Stimulated activated naive CD8-positive, alpha-beta T cell treated with anti-CD3 and anti-CD28 coated beads, Interleukin-15, Interleukin-2, amounts not matched to agents 100 ng/mL and 50 ng/mL, for 24 hours (primary cell): ENCODE measurements around the gene GMEB2.
A peak's percentile ranks its signal among the peaks of the same experiment; 100 is the strongest.
"Not testable (repeated sequence)": the region's sequence is repeated elsewhere in the genome, so short reads cannot be mapped to it uniquely, and the experiment has no call there.

Experiments
- H3K27ac Mint-ChIP-seq: one replicate; pipeline ENCODE4 v1.8.0; 2021; ENCODE audit warnings: mild to moderate bottlenecking, mixed read lengths
- H3K27me3 Mint-ChIP-seq: one replicate; pipeline ENCODE4 v1.8.0; 2021; ENCODE audit warnings: mixed read lengths
- H3K36me3 Mint-ChIP-seq: one replicate; pipeline ENCODE4 v1.8.0; 2021; ENCODE audit warnings: low read depth, mixed read lengths
- H3K4me1 Mint-ChIP-seq: one replicate; pipeline ENCODE4 v1.8.0; 2021; ENCODE audit warnings: low read depth, mixed read lengths
- H3K4me3 Mint-ChIP-seq: one replicate; pipeline ENCODE4 v1.8.0; 2021; ENCODE audit warnings: mild to moderate bottlenecking, mixed read lengths
- H3K9me3 Mint-ChIP-seq: one replicate; pipeline ENCODE4 v1.8.0; 2021; ENCODE audit warnings: mixed read lengths

GMEB2 gene

GRCh38 chr20:63661108-63661507 lies 34.2 kb upstream of the GMEB2 start:
- no peaks in the 10 kb centered on the region for H3K9me3 Mint-ChIP-seq
- no peak overlapping the region for H3K27ac Mint-ChIP-seq
- H3K36me3 Mint-ChIP-seq: peaks cover 17% of the 10 kb centered on the region
- no peaks in the 10 kb centered on the region for H3K27me3 Mint-ChIP-seq
- H3K4me1 Mint-ChIP-seq: peaks cover 31% of the 10 kb centered on the region
- H3K4me3 Mint-ChIP-seq: no peak overlapping the region

GRCh38 chr20:63660622-63661021 lies 33.7 kb upstream of the GMEB2 start:
- H3K27me3 Mint-ChIP-seq: no peaks in the 10 kb centered on the region
- H3K4me3 Mint-ChIP-seq: no peak overlapping the region
- no peaks in the 10 kb centered on the region for H3K9me3 Mint-ChIP-seq
- H3K27ac Mint-ChIP-seq: no peak overlapping the region
- peaks cover 13% of the 10 kb centered on the region for H3K36me3 Mint-ChIP-seq
- peaks cover 31% of the 10 kb centered on the region for H3K4me1 Mint-ChIP-seq

GRCh38 chr20:63660174-63660573 lies 33.3 kb upstream of the GMEB2 start:
- not testable (repeated sequence) for H3K9me3 Mint-ChIP-seq, H3K27me3 Mint-ChIP-seq, H3K27ac Mint-ChIP-seq
- Mint-ChIP-seq H3K4me3 (peak overlapping the region; percentile 98), H3K36me3 (peaks cover 13% of the 10 kb centered on the region), H3K4me1 (peaks cover 31% of the 10 kb centered on the region)

GRCh38 chr20:63659370-63659769 lies 32.5 kb upstream of the GMEB2 start:
- Mint-ChIP-seq H3K27me3 (no peaks in the 10 kb centered on the region), H3K27ac (peak overlapping the region; percentile 94), H3K4me3 (peak overlapping the region; percentile 98), H3K36me3 (peaks cover 13% of the 10 kb centered on the region), H3K9me3 (no peaks in the 10 kb centered on the region), H3K4me1 (peaks cover 36% of the 10 kb centered on the region)

GRCh38 chr20:63658749-63659187 lies 31.9 kb upstream of the GMEB2 start:
- Mint-ChIP-seq H3K9me3 (no peaks in the 10 kb centered on the region), H3K27ac (peak overlapping the region; percentile 94), H3K4me1 (peaks cover 42% of the 10 kb centered on the region), H3K27me3 (no peaks in the 10 kb centered on the region), H3K4me3 (peak overlapping the region; percentile 98), H3K36me3 (peaks cover 13% of the 10 kb centered on the region)

GRCh38 chr20:63657937-63658748 lies 31.2 kb upstream of the GMEB2 start, which contains the start of gene RTEL1:
TSS of gene RTEL1 (plus strand) at chr20:63658312. CDS start at chr20:63659403, 1,091 bp downstream.
- Mint-ChIP-seq H3K36me3 (peaks cover 13% of the 10 kb centered on the region), H3K4me3 (peak within 1 kb of the TSS; percentile 98), H3K27ac (peak within 1 kb of the TSS; percentile 94), H3K27me3 (no peaks in the 10 kb centered on the region), H3K9me3 (no peaks in the 10 kb centered on the region), H3K4me1 (peaks cover 44% of the 10 kb centered on the region)

GRCh38 chr20:63657260-63657936 lies 30.5 kb upstream of the GMEB2 start:
- H3K27ac Mint-ChIP-seq: peak overlapping the region; percentile 94
- no peaks in the 10 kb centered on the region for H3K9me3 Mint-ChIP-seq
- peak overlapping the region; percentile 98 for H3K4me3 Mint-ChIP-seq
- H3K4me1 Mint-ChIP-seq: peaks cover 44% of the 10 kb centered on the region
- no peaks in the 10 kb centered on the region for H3K27me3 Mint-ChIP-seq
- peaks cover 13% of the 10 kb centered on the region for H3K36me3 Mint-ChIP-seq

GRCh38 chr20:63656451-63656850 lies 29.6 kb upstream of the GMEB2 start:
- H3K36me3 Mint-ChIP-seq: peaks cover 9% of the 10 kb centered on the region
- H3K4me3 Mint-ChIP-seq: no peak overlapping the region
- H3K27ac Mint-ChIP-seq: no peak overlapping the region
- peaks cover 47% of the 10 kb centered on the region for H3K4me1 Mint-ChIP-seq
- no peaks in the 10 kb centered on the region for H3K9me3 Mint-ChIP-seq
- H3K27me3 Mint-ChIP-seq: no peaks in the 10 kb centered on the region

- H3K36me3 Mint-ChIP-seq: peaks cover 9% of the 10 kb centered on the region
- H3K4me1 Mint-ChIP-seq: peaks cover 48% of the 10 kb centered on the region
Measured at GRCh38 chr20:63655249-63655648, 28.3 kb upstream of the GMEB2 start.

GRCh38 chr20:63653974-63654668 lies 27.2 kb upstream of the GMEB2 start:
- peak overlapping the region; percentile 58 for H3K27ac Mint-ChIP-seq
- no peaks in the 10 kb centered on the region for H3K9me3 Mint-ChIP-seq
- H3K4me3 Mint-ChIP-seq: peak overlapping the region; percentile 76
- no peaks in the 10 kb centered on the region for H3K27me3 Mint-ChIP-seq
- H3K36me3 Mint-ChIP-seq: peaks cover 4% of the 10 kb centered on the region
- H3K4me1 Mint-ChIP-seq: peaks cover 39% of the 10 kb centered on the region

More at GRCh38 chr20:63655249-63655648, 28.3 kb upstream of the GMEB2 start:
- Mint-ChIP-seq H3K27me3 (no peaks in the 10 kb centered on the region), H3K4me3 (no peak overlapping the region), H3K9me3 (no peaks in the 10 kb centered on the region), H3K27ac (no peak overlapping the region)

GRCh38 chr20:63653041-63653973 lies 26.4 kb upstream of the GMEB2 start, which contains the start of gene STMN3:
TSS of gene STMN3 (minus strand) at chr20:63653424. CDS start at chr20:63653345, 79 bp downstream.
- H3K27ac Mint-ChIP-seq: peak within 1 kb of the TSS; percentile 58
- no peaks in the 10 kb centered on the region for H3K27me3 Mint-ChIP-seq
- H3K4me3 Mint-ChIP-seq: peak within 1 kb of the TSS; percentile 76
- H3K9me3 Mint-ChIP-seq: no peaks in the 10 kb centered on the region
- no peaks in the 10 kb centered on the region for H3K36me3 Mint-ChIP-seq
- peaks cover 31% of the 10 kb centered on the region for H3K4me1 Mint-ChIP-seq

GRCh38 chr20:63652192-63652980 lies 25.5 kb upstream of the GMEB2 start:
- Mint-ChIP-seq H3K27me3 (no peaks in the 10 kb centered on the region), H3K4me3 (peak overlapping the region; percentile 75), H3K9me3 (no peaks in the 10 kb centered on the region), H3K4me1 (peaks cover 23% of the 10 kb centered on the region), H3K27ac (no peak overlapping the region), H3K36me3 (no peaks in the 10 kb centered on the region)

- peak overlapping the region; percentile 75 for H3K4me3 Mint-ChIP-seq
- H3K9me3 Mint-ChIP-seq: no peaks in the 10 kb centered on the region
- H3K27me3 Mint-ChIP-seq: no peaks in the 10 kb centered on the region
- H3K27ac Mint-ChIP-seq: no peak overlapping the region
- H3K36me3 Mint-ChIP-seq: no peaks in the 10 kb centered on the region
- H3K4me1 Mint-ChIP-seq: peaks cover 17% of the 10 kb centered on the region
Measured at GRCh38 chr20:63651942-63652191, 25.0 kb upstream of the GMEB2 start.
